MM.1S (cell line): ENCODE results near the gene GNG14.

Experiments used
- CTCF ChIP-seq: fragments of 300-600 bp; sonication (generic); IDR thresholded peaks from 2 replicates; pipeline ENCODE4 v1.5.1; 2016; ENCODE audit warnings: antibody characterized with exemption, low read length, mixed read lengths
- EZH2 ChIP-seq: fragments of 300-600 bp; sonication (generic); optimal IDR thresholded peaks from 2 replicates; pipeline ENCODE3; 2017; ENCODE audit warnings: low read depth, mild to moderate bottlenecking, antibody characterized with exemption, low read length, mixed read lengths
- EZH2phosphoT487 ChIP-seq: fragments of 300-600 bp; sonication (generic); IDR thresholded peaks from 2 replicates; pipeline ENCODE4 v1.6.1; 2018; ENCODE audit warnings: antibody characterized with exemption, low read length

- TF ChIP-seq EZH2 (no peak), CTCF (no peak), EZH2phosphoT487 (no peak)
Measured at GRCh38 chr19:12695997-12696365, 8.2 kb downstream of the GNG14 start.
